ENCODE results near the gene WDR5. TPM values are rescaled to one million over a fixed set of nuclear protein-coding genes. Genes with fewer than 3 reads are reported as not detected.

Gene WDR5
- total RNA-seq, 1 experiment from 2014 or later = 51.7 TPM

DNA sequence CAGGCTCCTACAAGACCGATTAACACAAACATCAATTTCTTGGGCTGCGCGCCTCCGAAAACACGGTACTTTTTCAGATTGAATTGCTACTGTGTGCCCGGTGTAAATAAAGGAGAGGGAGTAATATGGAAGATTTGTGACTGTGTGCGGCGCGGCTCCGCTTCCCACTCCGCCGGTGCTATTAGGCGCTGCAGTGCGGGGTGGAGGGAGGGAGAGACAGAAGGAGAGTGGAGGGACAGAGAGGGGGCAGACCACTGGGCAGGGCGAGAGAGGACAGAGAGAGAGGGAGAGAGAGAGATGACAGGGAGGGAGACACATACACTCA is 53.2 kb downstream of the WDR5 start:
- H3K36me3 Mint-ChIP-seq (ENCODE audit: insufficient read depth, unreplicated experiment) = no peaks in the 10 kb centered on the region
- ChIA-PET POLR2A (no interaction called here), CTCF (no interaction called here)
- H3K4me1 Mint-ChIP-seq (ENCODE audit: low read depth, unreplicated experiment) = no peaks in the 10 kb centered on the region
- H3K4me3 ChIP-seq (ENCODE audit: low read depth, low read length) = no peak overlapping the region
- H3K4me3 Mint-ChIP-seq (ENCODE audit: unreplicated experiment) = no peak overlapping the region
- H3K27me3 Mint-ChIP-seq (ENCODE audit: insufficient read depth, unreplicated experiment) = peaks cover 4% of the 10 kb centered on the region
- H3K27ac Mint-ChIP-seq (ENCODE audit: unreplicated experiment) = no peak overlapping the region
- peak in 1 of 2 experiments; percentile 17 for DNase-seq
- H3K9me3 Mint-ChIP-seq (ENCODE audit: unreplicated experiment) = no peaks in the 10 kb centered on the region
- TF ChIP-seq, protein P1, sequence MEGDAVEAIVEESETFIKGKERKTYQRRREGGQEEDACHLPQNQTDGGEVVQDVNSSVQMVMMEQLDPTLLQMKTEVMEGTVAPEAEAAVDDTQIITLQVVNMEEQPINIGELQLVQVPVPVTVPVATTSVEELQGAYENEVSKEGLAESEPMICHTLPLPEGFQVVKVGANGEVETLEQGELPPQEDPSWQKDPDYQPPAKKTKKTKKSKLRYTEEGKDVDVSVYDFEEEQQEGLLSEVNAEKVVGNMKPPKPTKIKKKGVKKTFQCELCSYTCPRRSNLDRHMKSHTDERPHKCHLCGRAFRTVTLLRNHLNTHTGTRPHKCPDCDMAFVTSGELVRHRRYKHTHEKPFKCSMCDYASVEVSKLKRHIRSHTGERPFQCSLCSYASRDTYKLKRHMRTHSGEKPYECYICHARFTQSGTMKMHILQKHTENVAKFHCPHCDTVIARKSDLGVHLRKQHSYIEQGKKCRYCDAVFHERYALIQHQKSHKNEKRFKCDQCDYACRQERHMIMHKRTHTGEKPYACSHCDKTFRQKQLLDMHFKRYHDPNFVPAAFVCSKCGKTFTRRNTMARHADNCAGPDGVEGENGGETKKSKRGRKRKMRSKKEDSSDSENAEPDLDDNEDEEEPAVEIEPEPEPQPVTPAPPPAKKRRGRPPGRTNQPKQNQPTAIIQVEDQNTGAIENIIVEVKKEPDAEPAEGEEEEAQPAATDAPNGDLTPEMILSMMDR (IDR thresholded peaks at IDR 0.05; ENCODE audit: insufficient read depth in 1 of 2, low read depth in 1 of 2, low read length in 1 of 2, severe bottlenecking in 1 of 2, unreplicated experiment in 1 of 2) = no peak
- H3K4me1 ChIP-seq = no peaks in the 10 kb centered on the region
- no peaks in the 10 kb centered on the region for H3K36me3 ChIP-seq (ENCODE audit: control insufficient read depth, insufficient read depth, low read length)
- BruUV-seq (replicated peaks) = no TSS peak
- intact Hi-C loops (cut with micrococcal nuclease; ENCODE audit: unreplicated experiment) = no loop called here
- H3K27me3 ChIP-seq (replicated peaks; ENCODE audit: control insufficient read depth, insufficient read depth, low read length) = no peaks in the 10 kb centered on the region
- H3K9me3 ChIP-seq = no peaks in the 10 kb centered on the region

DNA sequence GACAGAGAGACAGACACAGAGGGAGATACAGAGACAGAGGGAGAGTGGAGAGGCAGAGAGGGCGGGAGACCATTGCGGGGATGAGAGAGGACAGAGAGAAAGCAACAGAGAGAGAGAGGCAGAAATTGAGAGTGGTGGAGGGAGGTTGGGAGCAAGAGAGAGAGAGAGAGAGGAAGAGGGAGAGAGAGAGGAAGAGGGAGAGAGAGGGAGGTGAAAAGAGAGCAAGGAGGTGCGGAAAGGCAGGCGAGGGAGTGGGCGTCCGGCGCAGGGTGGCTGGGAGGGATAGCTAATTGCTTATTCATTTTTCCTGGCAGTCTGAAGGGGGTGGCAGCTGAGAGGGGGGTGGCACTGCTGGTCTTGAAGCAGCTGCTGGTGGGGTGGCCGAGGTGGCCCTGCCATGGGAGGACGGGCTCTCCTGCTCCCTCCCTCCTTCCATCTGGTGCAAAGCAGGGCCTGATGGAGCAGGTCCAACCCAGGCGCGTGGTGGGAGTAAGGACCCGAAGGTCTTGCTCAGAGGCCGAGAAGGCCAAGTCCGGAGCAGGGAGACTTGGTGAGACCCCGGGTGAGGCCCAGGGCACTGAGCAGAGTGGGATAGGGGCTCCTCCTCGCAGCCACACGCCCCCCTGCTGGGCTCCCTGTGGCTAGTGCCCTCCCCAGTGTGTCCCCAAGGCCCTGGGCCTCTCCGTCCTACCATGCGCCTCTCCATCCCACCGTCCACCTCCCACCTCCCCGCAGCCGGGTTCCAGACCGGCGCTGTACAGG is 53.8 kb downstream of the WDR5 start:
- no peaks in the 10 kb centered on the region for H3K9me3 ChIP-seq
- no peaks in the 10 kb centered on the region for H3K9me3 Mint-ChIP-seq (ENCODE audit: unreplicated experiment)
- no peaks in the 10 kb centered on the region for H3K4me1 ChIP-seq
- H3K4me3 Mint-ChIP-seq (ENCODE audit: unreplicated experiment) = no peak overlapping the region
- intact Hi-C loops (cut with micrococcal nuclease; ENCODE audit: unreplicated experiment) = no loop called here
- H3K36me3 Mint-ChIP-seq (ENCODE audit: insufficient read depth, unreplicated experiment) = no peaks in the 10 kb centered on the region
- no peak overlapping the region for H3K27ac Mint-ChIP-seq (ENCODE audit: unreplicated experiment)
- ChIA-PET POLR2A (no interaction called here), CTCF (no interaction called here)
- TF ChIP-seq, protein P1 (IDR thresholded peaks at IDR 0.05; ENCODE audit: insufficient read depth in 1 of 2, low read depth in 1 of 2, low read length in 1 of 2, severe bottlenecking in 1 of 2, unreplicated experiment in 1 of 2) = no peak
- H3K4me1 Mint-ChIP-seq (ENCODE audit: low read depth, unreplicated experiment) = no peaks in the 10 kb centered on the region
- H3K27me3 Mint-ChIP-seq (ENCODE audit: insufficient read depth, unreplicated experiment) = peaks cover 4% of the 10 kb centered on the region
- H3K4me3 ChIP-seq (ENCODE audit: low read depth, low read length) = no peak overlapping the region
- no TSS peak for BruUV-seq (replicated peaks)
- H3K36me3 ChIP-seq (ENCODE audit: control insufficient read depth, insufficient read depth, low read length) = no peaks in the 10 kb centered on the region
- peak in 1 of 2 experiments; percentile 25 for DNase-seq
- H3K27me3 ChIP-seq (replicated peaks; ENCODE audit: control insufficient read depth, insufficient read depth, low read length) = no peaks in the 10 kb centered on the region

DNA sequence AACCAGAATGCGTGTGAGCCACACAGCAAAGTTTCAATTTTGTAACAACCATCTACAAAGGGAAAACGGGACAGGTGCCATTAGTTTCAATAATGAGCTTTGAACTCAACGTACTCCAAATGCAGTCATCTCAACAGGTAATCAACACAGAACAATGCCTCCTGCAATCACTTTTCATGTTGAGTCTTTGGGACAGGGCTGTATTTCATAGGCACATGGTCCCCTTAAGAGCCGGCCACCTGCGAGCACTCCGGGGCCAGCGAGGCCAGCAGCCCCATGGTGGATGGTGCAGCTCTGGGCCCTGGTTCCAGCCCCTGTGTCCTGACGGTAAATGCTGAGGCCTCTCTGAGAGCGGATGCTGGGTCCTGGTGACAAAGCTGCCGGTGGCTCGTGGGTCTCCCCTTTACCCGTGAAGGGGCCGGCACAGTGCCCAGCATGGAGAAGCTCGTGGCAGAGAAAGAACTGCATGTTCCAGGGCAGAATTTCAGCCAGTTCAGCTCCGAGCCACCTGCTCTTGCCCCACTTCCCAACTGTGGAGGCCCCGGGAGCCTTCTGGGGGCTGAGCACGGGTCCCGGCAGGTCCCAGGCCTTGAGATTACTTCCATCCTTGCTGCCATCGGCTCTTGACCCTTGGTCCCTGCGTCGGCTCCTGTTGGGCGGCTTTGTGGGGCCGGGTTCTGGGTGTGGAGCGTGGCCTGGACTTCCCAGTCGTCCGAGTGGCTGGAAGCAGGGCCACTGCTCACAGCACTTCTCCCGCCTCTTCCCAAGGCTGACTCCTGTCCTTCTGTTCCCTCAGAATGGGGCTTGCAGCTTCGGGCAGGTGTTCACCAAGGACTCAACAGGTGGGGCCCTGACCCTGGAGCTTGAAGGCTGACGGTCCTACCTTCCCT is 54.6 kb downstream of the WDR5 start:
- no peaks in the 10 kb centered on the region for H3K36me3 Mint-ChIP-seq (ENCODE audit: insufficient read depth, unreplicated experiment)
- Histone ChIP-seq H3K4me1 (no peaks in the 10 kb centered on the region), H3K36me3 (ENCODE audit: control insufficient read depth, insufficient read depth, low read length) (no peaks in the 10 kb centered on the region), H3K27me3 (replicated peaks; ENCODE audit: control insufficient read depth, insufficient read depth, low read length) (no peaks in the 10 kb centered on the region), H3K4me3 (ENCODE audit: low read depth, low read length) (no peak overlapping the region), H3K9me3 (no peaks in the 10 kb centered on the region)
- ChIA-PET POLR2A (no interaction called here), CTCF (no interaction called here)
- H3K9me3 Mint-ChIP-seq (ENCODE audit: unreplicated experiment) = no peaks in the 10 kb centered on the region
- peak in 1 of 2 experiments; percentile 32 for DNase-seq
- peaks cover 4% of the 10 kb centered on the region for H3K27me3 Mint-ChIP-seq (ENCODE audit: insufficient read depth, unreplicated experiment)
- no TSS peak for BruUV-seq (replicated peaks)
- no peak overlapping the region for H3K27ac Mint-ChIP-seq (ENCODE audit: unreplicated experiment)
- no peak overlapping the region for H3K4me3 Mint-ChIP-seq (ENCODE audit: unreplicated experiment)
- intact Hi-C loops (cut with micrococcal nuclease; ENCODE audit: unreplicated experiment) = no loop called here
- no peaks in the 10 kb centered on the region for H3K4me1 Mint-ChIP-seq (ENCODE audit: low read depth, unreplicated experiment)
- TF ChIP-seq, protein P1 (IDR thresholded peaks at IDR 0.05; ENCODE audit: insufficient read depth in 1 of 2, low read depth in 1 of 2, low read length in 1 of 2, severe bottlenecking in 1 of 2, unreplicated experiment in 1 of 2) = no peak

All from Caco-2 (cell line).